ENCODE results near the gene UTY. TPM values are rescaled to one million over a fixed set of nuclear protein-coding genes. Genes with fewer than 3 reads are reported as not detected.
A peak's percentile ranks its signal among the peaks of the same experiment; 100 is the strongest.

UTY gene
- total RNA-seq, 1 experiment from 2014 or later, result 5.9 TPM

- DNase-seq (ENCODE audit: low read depth, low spot score), result no peak
- H3K4me1 ChIP-seq (ENCODE audit: control insufficient read depth in 1 of 2, insufficient read depth in 2 of 2, low read length in 2 of 2), result no peaks in the 10 kb centered on the region; a peak in 1 of 4 replicates
- CTCF ChIA-PET, result no interaction called here
- H3K4me2 ChIP-seq (ENCODE audit: low read length), result peak overlapping the region; percentile 56
- RAD21 ChIA-PET (ENCODE audit: low non-redundant PET in 1 of 2, low total read pairs in 2 of 2, uncharacterized antibody in 2 of 2, unreplicated experiment in 2 of 2), result no interaction called here
- no peak overlapping the region for H2AFZ ChIP-seq (ENCODE audit: low read depth, low read length, poor library complexity, severe bottlenecking)
- H3K36me3 ChIP-seq (ENCODE audit: control insufficient read depth in 1 of 2, insufficient read depth in 2 of 2, low read length in 2 of 2), result no peaks in the 10 kb centered on the region
- H3K9ac ChIP-seq (ENCODE audit: low read length), result peak overlapping the region; percentile 63
- intact Hi-C loops (cut with micrococcal nuclease), result no loop called here
- H3K79me2 ChIP-seq (ENCODE audit: insufficient read depth, low read length), result peaks cover 8% of the 10 kb centered on the region; the same call in 1 of the 2 replicates
- no peaks in the 10 kb centered on the region for H3K9me3 ChIP-seq (ENCODE audit: control insufficient read depth in 1 of 2, insufficient read depth in 1 of 2, low read depth in 1 of 2, low read length in 2 of 2)
- TF ChIP-seq YY1 (IDR thresholded peaks at IDR 0.05; ENCODE audit: extremely low read depth, insufficient replicate concordance, low read depth, low read length) (peak; percentile 75), ZFX (IDR thresholded peaks at IDR 0.05) (no peak)
- POLR2A ChIA-PET, result no interaction called here
- H4K20me1 ChIP-seq (ENCODE audit: insufficient read depth), result no peaks in the 10 kb centered on the region
- H3K4me3 ChIP-seq (replicated peaks in 1 of 2; ENCODE audit: low read depth in 1 of 2, low read length in 2 of 2), result peak overlapping the region; percentile 50 to 56
- no TSS peak for BruUV-seq (replicated peaks)
- no peaks in the 10 kb centered on the region for H3K9me2 ChIP-seq (ENCODE audit: insufficient read depth)
- H3K27me3 ChIP-seq (ENCODE audit: insufficient read depth, low read length), result no peaks in the 10 kb centered on the region
- H3K27ac ChIP-seq (ENCODE audit: low read depth, low read length), result no peak overlapping the region
- ATAC-seq, result peak; percentile 56; the same call in 1 of the 2 replicates
These were observed 1.6 kb downstream of the UTY start for GRCh38 chrY:13478126-13478785.

- intact Hi-C loops (cut with micrococcal nuclease), result no loop called here
- DNase-seq (ENCODE audit: low read depth, low spot score) (no peak), ATAC-seq (no peak)
- Histone ChIP-seq H3K27me3 (ENCODE audit: insufficient read depth, low read length) (no peaks in the 10 kb centered on the region), H3K9ac (ENCODE audit: low read length) (no peak overlapping the region), H3K27ac (ENCODE audit: low read depth, low read length) (no peak overlapping the region), H3K9me2 (ENCODE audit: insufficient read depth) (no peaks in the 10 kb centered on the region), H3K79me2 (ENCODE audit: insufficient read depth, low read length) (peaks cover 8% of the 10 kb centered on the region; the same call in 1 of the 2 replicates), H3K4me1 (ENCODE audit: control insufficient read depth in 1 of 2, insufficient read depth in 2 of 2, low read length in 2 of 2) (no peaks in the 10 kb centered on the region), H4K20me1 (ENCODE audit: insufficient read depth) (no peaks in the 10 kb centered on the region), H2AFZ (ENCODE audit: low read depth, low read length, poor library complexity, severe bottlenecking) (no peak overlapping the region), H3K36me3 (ENCODE audit: control insufficient read depth in 1 of 2, insufficient read depth in 2 of 2, low read length in 2 of 2) (no peaks in the 10 kb centered on the region), H3K4me3 (replicated peaks in 1 of 2; ENCODE audit: low read depth in 1 of 2, low read length in 2 of 2) (no peak overlapping the region), H3K9me3 (ENCODE audit: control insufficient read depth in 1 of 2, insufficient read depth in 1 of 2, low read depth in 1 of 2, low read length in 2 of 2) (no peaks in the 10 kb centered on the region), H3K4me2 (ENCODE audit: low read length) (no peak overlapping the region)
- ChIA-PET RAD21 (ENCODE audit: low non-redundant PET in 1 of 2, low total read pairs in 2 of 2, uncharacterized antibody in 2 of 2, unreplicated experiment in 2 of 2) (no interaction called here), POLR2A (no interaction called here), CTCF (no interaction called here)
- BruUV-seq (replicated peaks), result no TSS peak
- TF ChIP-seq RAD21 (IDR thresholded peaks at IDR 0.05; ENCODE audit: low read depth), result no peak
- TF ChIP-seq SRF (IDR thresholded peaks at IDR 0.05; ENCODE audit: low read depth), result no peak
- TF ChIP-seq POLR2AphosphoS5 (IDR thresholded peaks at IDR 0.05; ENCODE audit: low read depth, low read length), result no peak
- TF ChIP-seq ELF1 (IDR thresholded peaks at IDR 0.05; ENCODE audit: borderline replicate concordance, low read depth), result no peak
- no peak for TF ChIP-seq JUND (IDR thresholded peaks at IDR 0.05)
- TF ChIP-seq ZBTB33 (IDR thresholded peaks at IDR 0.05; ENCODE audit: extremely low read depth, insufficient replicate concordance, low read length), result no peak
- TF ChIP-seq TCF7L2 (IDR thresholded peaks at IDR 0.05; ENCODE audit: borderline replicate concordance, extremely low read depth, insufficient read depth, insufficient read length), result no peak
- no peak for TF ChIP-seq MAX (IDR thresholded peaks at IDR 0.05)
- TF ChIP-seq POLR2A (IDR thresholded peaks at IDR 0.05; ENCODE audit: borderline replicate concordance, extremely low read depth, insufficient read depth, insufficient read length), result no peak
- TF ChIP-seq ZNF274 (IDR thresholded peaks at IDR 0.05; ENCODE audit: low read depth, low read length), result no peak
- no peak for TF ChIP-seq CEBPB (IDR thresholded peaks at IDR 0.05; ENCODE audit: low read depth)
- no peak for TF ChIP-seq YY1 (IDR thresholded peaks at IDR 0.05; ENCODE audit: extremely low read depth, insufficient replicate concordance, low read depth, low read length)
- TF ChIP-seq REST (IDR thresholded peaks at IDR 0.05; ENCODE audit: low read depth), result no peak
These were observed 4.8 kb downstream of the UTY start for GRCh38 chrY:13474997-13475396.
